GM19193 (cell line): ENCODE results near the gene CCNL2.
A peak's percentile ranks its signal among the peaks of the same experiment; 100 is the strongest.

Source experiments
- POLR2A ChIP-seq: IDR thresholded peaks from 4 replicates; pipeline ENCODE4 v1.6.1; 2011; ENCODE audit not compliant: insufficient read depth, insufficient read length; ENCODE audit errors: extremely low read depth

The CCNL2 gene

DNA sequence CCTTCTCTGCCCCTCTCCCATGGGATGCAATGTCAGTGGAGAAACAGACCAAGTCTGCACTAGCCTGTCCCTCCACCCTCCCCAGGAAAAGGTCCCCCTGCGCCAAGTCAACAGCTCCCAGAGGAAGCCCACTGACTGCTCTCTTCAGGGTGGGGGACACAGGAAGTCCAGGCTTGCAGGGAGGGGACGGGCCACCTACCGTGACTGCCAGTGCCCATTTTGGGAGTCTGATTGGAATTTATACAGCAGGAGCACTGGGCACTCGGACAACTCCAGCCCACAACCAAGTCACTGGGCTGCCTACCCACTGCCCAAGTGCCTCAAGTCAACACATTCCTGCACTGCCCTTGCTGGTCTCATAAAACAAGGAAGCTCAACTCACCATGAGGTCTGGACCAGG is 6.1 kb downstream of the CCNL2 start:
- TF ChIP-seq POLR2A = no peak

DNA sequence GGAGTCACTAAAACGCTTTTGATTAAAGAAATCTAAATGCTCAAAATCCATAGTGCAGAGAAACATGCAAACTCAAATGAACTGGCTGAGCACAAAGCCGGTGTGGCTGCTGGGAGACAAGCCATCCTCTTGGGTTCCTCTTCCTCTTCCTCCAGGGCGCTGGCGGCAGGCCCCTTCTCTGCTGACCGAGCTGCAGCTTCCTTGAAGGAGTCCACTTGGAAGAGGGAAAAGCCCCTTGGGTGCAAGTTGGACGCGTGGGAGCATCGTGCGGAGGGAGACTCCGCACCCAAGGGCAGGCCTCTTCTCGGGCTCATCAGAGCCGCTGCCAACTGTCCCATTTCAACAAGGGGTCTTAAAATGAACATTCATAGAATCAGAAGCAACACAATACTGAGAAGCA is 7.9 kb downstream of the CCNL2 start:
- no peak for TF ChIP-seq POLR2A

DNA sequence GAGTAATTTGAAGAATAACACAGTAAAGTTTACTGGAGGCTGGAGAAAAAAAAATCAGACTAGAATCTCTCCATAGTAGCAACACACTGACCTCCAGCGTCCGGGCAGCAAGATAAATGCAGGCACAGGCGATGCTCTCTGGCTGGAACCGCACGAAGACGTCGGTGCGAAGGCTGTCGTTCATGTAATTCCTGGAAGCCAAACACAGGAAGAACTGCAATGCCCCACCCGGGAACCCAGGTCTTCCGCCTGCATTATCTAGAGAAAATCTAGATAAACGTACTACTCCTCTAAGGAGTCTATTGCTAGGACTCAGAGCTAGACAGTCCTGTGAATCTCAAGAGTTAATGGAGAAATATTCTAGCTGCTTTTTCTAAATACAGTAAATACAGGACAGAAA is 8.5 kb downstream of the CCNL2 start:
- TF ChIP-seq POLR2A = no peak

DNA sequence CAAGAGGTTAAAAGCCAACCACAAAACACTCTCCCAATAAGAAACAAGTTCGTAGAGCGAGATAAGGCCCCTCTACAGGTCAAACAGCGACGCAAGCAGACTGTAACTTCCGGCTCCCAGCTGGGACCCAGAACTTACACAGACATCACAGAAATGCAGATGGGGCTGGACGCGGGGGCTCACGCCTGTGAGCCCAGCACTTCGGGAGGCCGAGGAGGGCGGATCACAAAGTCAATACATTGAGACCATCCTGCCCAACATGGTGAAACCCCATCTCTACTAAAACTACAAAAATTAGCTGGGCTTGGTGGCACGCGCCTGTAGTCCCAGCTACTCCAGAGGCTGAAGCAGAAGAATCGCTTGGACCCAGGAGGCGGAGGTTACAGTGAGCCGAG is 11.1 kb downstream of the CCNL2 start:
- no peak for TF ChIP-seq POLR2A

DNA sequence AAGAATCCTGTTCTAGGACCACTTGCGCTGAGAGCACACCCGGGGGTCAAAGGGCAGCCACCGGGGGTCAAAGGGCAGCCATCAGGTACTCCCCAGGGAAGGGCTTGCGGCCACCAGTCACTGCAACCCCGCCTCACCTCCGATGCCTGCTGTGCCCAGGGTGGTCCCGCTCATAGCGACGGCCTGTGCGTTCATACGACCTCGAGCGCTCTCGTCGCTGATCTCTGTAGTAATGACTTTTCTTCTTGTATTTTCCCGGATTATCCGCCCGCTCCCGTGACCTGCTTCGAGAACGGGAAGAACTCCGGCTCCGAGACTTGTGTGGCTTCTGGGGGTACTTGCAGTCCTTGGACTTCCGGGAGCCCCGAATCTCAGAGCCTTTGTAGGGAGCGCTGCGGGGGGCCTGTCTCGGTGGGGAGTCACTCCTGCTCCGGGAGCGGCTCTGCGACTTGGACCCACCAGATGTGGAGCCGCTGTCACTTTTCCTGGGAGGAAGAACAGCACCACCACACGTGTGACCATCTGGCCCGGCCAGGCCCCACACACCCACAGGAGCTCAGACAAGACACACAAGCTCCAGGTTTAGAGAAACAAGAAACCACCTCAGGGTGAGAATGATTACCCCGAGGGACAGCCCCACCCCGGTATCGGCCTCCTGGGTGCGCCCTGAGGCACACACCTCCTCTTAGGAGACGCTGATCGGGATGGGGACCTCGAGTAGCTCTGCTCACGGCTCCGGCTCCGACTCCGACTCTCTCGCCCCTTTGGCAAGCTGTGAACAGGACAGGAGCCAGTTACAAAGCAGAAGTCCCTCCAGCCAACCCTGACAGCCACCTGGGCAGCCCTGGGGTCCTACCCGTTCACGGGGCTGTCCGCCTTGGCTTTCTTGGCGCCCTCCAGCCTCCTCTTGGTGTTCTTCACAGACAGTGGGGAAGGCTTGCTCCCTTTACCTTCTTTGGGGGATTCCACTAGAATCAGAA is 11.7 kb downstream of the CCNL2 start:
- TF ChIP-seq POLR2A = no peak

DNA sequence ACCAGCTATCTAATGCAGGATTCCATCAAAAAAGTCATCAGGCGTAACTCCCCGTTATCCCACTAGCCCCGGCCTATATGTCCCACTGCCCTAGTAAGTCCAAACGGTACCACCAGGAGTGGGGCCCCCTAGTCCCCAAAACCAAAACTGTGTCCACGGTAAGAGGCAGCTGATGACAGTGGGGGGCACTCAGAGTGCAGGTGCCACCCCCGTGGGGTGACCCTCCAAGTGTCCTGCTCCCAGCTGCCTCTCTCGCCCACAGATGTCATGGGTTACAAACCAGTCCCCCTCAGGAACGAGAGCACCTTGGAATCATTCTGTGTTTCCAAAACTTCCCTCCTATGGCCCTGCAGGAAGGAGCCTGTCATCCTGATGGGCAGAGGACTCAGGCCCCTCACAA is 13.2 kb downstream of the CCNL2 start:
- TF ChIP-seq POLR2A = no peak

DNA sequence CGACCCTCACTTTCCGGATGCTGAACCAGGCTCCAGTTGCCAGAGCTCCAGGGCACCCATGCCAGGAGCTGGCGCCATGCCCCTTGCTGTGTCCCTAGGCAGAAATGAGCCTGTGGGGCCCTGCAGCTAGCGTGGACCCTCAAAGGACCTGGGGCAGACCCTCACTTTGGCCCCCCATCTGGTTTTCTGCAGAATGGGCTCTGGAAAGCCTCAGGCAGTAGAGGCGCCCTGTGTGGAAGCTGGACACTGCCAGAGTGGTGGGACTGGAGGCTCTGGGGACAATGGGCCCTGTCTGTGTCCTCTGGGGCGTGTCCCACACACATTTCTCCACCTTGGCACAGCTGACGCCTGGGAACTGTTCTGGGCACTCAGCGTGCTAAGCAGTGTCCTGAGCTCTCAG is 17.8 kb downstream of the CCNL2 start:
- no peak for TF ChIP-seq POLR2A

DNA sequence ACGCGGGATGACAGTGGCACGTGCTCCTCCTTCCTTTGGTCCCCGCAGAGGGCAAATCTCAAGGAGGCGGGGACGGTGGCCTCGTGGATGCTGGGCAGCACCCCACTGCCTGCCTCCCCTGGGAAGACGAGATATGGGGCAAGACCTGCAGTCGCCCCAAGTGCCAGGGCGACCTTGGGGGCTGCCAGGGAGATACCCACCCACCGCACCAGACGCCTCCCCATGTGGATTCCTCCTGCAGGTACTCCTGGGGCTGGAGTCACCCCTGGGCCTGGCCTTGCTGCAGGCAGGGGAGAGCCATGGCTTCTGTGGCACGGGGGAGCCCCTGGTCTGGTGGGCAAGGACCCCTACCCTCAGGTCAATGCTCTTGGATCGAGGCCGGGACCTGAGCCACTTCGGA is 18.3 kb downstream of the CCNL2 start:
- TF ChIP-seq POLR2A = no peak

DNA sequence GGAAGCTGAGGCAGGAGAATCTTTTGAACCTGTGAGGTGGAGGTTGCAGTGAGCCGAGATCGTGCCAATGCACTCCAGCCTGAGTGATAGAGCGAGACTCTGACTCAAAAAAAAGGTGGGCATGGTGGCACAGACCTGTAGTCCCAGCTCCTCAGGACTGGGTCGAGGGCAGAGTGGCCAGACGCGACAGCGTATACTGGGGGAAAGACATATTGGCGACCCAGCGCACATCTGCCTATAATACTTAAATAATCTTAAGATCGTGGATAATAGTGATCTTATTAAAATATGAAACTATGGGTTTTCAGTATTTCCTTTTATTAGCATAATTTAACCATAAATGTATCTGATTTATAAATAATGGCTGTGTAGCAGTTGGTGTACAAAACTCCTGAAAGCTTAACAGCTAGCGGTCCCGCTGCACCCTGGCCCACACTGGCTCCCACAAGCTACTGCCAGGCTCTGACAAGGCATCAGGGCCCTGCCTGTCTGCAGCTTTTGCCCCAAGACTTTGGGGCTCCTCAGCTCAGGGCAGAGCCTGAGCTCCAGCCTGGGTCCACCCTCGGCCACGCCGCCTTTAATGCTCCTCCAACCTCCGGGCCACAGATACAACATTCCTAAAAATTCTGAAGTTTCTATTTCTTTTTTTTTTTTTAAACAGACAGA is 21.5 kb downstream of the CCNL2 start:
- no peak for TF ChIP-seq POLR2A

DNA sequence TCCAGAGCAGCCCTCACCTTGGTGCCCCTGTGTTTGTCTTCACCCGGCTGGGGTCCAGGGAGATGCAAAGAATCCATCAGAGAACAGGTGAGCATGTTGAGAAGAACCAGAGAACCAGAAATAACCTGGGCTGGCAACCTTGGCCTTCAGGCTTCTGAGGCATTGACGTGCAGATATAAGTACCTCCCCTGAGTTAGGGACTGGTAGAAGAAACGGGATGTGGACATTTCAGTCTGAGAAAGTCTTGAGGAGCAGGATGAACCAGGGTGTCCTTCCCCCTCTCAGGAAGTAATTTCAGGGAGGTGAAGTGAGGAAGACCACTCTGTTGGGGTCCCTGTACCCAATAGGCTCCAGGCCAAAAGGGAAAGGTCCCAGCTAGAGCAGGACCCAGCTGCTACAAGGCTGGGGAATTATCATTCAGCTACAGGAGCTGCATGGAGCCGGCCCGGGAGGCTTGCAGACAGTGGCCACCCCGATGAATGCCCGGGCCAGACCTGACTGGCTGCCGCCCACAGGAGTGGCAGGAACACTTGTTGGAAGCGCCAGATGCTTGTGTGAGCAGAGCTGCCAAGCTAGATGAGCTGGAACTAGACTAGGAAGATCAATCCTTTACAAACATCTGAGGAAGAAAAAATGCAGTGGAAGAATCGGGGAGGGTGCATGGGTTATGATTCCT is 22.4 kb downstream of the CCNL2 start:
- TF ChIP-seq POLR2A = no peak

DNA sequence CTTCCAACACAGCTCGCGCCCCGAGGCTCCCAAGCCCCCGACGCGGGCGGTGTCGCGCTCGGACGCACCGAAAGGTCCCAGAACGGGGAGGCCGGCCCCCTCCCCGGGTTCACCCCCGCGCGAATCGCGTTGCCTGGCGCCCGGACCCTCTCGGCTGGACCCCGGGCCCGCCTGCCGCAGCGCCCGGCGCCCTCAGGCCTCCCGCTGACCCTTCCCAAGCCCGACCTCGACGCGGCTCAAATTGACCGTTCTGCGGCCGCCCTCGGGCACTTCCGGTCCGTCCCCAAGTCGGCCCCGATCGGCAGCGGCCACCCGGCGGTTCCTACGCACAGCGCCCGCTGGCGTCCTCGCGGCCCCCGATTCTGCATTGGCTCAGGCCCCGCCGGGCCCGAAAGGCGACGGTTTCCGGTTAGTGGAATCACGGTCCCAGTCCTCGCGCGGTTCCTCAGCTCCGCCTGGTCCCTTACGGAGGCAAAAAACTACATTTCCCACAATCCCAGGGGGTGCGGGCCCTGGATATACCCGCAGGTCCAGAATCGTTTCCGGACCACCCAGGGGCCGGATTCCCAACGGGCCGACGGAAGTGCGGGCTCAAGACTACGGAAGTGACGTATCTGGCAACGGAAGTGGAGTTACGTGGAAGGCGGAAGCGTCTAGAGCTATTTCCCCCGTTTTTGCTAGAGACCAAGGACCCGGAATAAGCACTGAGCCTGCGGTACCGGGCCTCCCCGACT is 24.0 kb downstream of the CCNL2 start, which contains the start of gene AURKAIP1:
TSS of gene AURKAIP1 (minus strand) at position 279 of the 734 bp plus-strand sequence. CDS start 451 bp downstream, outside the sequence.
- peak; percentile 63 for TF ChIP-seq POLR2A

DNA sequence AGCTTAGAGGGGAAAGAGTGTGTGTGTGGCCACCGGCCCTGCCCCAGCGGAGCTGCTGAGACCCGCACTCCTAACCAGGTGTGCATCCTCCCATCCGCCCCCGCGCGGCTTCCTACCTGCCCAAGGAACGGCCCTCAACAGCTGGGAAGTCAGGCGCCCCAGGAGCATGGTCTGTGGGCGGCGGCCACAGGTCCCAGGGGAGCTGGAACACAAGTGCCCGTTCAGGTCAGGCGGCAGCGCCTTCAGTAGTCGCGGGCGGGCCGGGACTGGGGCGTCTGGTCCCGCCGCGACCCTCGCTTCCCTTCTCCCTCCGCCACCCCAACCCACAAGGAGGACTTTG is 24.6 kb downstream of the CCNL2 start:
- no peak for TF ChIP-seq POLR2A

DNA sequence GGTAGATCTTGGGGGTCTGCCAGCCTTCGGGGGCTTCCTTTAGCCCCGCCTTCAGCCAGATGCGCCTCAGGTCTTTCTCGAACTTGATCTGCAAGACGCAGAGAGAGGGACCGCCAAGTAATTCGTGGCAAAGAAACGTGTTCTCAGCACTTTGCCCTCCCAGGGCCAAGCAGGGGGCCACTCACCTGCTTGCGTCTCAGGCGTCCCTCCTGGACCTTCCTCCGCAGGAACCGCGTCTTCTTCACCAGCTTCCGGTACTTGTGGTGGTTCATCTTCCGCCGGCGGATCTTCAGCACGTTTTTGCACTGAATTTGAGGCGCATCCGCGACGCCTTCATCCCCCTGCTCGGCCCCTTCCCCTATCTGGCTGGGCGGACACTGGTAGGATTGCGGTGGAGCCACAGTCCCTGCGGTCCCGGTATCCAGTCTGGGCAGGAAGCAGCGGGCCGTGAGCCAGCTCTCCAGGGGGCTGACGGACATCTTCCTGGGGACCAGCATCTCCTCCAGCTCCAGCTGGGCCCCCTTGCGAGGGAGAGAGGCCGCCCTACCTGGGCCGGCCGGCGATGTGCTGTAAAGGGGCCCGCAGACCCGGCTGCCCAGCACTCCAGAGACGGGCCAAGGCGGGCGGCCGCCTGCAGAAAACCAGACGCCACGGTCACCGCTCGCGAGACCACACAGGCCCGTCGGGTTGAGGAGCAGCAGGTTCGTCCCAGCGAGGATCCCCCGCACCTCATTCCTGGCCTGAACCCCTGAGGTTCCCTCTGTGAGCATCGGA is 25.1 kb downstream of the CCNL2 start:
- no peak for TF ChIP-seq POLR2A
